HG02588 (cell line): ENCODE data around the gene SLC16A7.
A peak's percentile ranks its signal among the peaks of the same experiment; 100 is the strongest.

ENCODE experiments used
- ATAC-seq: cut with Tn5 transposase; IDR thresholded peaks from one replicate; pipeline ENCODE4 v1.9.1; 2021; ENCODE audit warnings: mild to moderate bottlenecking, moderate library complexity; ENCODE audit not compliant: unreplicated experiment

The SLC16A7 gene

DNA sequence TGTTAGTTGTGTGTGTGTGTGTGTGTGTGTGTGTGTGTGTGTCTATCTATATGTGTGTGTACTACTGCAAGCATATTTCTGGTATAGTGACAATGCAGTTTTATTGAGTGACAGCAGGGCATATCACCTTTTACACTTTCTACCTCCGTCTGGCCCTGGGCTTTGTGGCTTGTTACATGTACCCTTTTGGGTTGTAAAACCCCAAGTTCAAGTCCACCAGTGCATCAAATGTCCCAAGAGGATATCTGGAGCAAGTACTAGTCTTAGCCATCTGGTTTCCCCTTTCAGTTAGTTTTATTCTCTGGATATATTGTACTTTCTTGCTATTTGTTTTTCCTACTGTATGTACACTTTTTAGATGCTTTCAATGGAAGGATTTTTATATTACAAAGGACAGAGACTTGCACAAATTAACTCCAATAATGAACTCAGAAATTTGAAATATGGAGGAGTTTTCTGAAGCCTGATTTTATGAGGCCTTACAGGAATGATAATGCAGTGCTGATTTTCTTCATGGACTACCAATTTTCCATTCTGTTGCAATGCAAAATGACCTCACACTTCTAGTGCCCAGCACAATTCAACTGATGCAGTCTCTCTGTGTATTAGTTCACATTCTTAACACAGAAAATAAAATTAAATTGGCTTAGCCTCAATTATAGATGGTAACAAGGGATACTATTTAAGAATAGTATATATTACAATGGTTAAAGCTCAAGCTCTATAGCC lies 29.1 kb downstream of the SLC16A7 start:
- no peak for ATAC-seq

DNA sequence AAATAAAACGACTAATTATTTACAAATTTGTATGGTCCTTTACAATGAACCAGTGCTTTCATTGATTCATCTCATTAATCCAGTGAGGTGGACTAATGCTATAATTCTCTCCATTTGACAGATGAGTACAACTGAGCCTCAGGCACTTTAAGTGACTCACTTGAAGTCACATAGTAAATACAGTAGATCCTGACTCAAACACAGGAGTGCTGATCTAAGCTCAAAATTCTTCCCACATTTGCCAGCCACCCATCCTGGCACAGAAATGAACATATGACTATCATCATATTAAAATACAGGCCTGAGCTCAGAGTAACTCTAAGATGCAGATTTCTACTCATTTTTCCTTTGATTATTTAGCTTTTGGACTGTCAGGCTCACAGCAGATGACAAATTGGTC lies 30.6 kb downstream of the SLC16A7 start:
- ATAC-seq: no peak

DNA sequence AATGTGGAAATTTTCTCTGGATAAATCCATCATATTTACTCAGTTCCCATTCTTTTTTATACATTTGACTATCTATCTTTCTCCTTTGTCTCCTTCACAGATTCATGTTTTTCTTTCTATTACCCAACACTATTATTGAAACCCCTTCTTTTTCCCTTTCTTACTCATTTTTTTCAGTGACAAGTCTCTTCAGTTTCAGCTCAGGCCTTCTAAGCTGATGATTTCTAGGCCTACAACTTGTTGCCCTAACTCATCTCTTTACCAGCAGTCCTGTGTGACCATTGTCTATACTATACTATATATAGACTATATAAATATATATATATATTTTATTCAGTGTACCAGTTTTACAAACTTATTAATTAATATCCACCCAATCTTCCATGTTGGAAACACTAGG lies 31.8 kb downstream of the SLC16A7 start:
- no peak for ATAC-seq

DNA sequence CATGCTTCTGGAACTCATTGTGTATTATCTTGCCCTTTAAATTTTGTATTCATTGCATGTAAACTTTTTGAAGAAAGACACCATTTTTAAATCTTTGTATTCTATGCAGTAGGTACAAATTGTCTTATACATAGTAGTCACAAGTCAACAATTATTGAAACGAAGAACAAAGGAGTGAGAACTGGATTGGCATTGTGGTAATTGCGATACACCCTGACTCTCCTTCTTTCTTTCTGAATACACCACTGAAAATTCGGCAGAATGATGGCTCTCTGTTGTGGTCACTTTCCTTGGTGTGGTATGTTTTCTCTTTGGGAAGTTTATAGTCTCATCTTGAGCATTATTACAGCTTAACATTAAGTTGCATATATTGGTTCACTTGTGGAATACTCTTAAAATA lies 34.1 kb downstream of the SLC16A7 start:
- ATAC-seq: no peak

DNA sequence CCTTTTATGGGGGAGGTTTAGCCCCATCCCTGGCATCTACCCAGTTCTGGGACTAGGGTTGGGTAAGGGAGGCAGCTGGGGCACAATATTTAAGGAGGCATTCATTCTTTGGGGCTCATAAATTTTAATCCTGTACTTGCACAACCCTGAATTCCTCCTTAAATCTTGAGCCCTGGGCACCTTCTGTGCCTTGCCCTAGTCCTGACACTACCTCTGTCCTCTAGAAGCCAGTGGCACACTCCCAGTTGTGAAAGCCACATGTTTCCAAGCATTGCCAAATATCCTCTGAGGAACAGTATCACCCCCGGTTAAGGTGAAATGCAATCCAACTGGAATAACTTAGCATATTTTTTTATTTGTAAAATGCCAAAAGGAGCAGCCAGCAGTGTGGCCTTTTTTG lies 36.6 kb downstream of the SLC16A7 start:
- no peak for ATAC-seq

DNA sequence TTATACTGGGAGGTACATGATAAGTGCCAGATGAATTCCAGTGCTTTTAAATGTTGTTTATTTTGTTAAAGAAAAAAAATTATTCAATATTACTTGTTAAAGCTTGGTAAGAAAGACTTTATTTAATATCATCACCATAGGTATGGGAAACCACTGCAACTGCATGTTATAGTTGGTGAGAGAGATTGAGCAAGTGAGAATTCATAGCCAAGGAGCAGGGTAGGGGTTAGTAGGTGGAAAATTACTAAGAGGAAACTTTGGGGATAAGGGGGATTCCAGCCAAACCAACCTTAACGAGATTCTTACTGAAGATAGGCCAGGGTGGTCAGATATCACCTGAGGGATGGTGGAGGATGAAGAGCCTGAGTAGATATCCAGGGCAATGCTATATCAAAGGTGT lies 38.4 kb downstream of the SLC16A7 start:
- ATAC-seq: no peak

DNA sequence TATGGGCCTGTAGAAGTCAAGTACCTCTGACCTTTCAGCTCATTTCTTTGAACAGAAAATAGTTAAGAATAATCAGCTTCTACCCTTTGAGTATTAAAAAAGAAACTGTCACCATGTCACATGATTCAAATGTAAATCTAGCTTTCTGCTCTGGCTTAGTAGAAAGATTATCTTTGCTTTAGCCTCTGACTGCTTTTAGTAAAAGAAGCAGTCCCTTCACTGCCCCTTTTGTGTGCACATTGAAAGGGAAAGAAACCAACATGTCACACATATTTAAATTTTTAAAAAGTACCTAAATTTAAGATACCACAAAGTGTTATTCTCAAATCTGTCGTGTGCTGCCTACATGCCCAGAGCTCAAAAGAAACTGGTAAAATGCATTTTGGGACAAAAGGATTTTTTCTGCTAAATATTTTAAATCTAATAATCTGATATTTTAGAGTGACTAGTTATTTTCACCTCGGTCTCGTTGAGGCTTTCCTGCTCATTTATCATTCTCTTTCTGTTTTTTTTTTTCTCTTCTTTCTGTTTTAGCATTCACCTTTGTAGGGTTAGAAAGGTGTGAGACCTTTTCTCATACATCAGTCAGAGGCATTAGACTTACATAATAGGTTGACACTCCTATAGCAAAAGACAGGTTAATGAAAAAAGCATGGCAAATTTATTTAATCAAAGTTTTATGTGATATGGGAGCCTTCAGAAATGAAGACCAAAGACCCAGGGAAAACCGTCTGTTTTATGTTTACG lies 41.3 kb downstream of the SLC16A7 start:
- ATAC-seq: peak; percentile 69

DNA sequence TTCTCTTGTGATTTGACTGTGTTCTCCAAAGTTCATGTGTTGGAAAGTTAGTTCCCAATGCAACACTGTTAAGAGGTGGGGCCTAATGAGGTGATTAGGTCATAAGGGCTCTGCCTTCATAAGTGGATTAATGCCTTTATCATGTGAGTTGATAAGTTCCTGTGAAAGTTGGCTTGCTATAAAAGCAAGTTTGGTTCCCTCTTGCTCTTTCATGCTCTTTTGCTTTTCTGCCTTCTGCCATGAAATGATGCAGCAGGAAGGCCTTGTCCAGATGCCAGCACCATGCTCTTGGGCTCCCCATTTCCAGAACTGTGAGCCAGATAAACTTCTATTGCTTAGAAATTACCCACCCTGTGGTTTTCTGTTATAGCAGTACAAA lies 41.9 kb downstream of the SLC16A7 start:
- ATAC-seq: no peak

DNA sequence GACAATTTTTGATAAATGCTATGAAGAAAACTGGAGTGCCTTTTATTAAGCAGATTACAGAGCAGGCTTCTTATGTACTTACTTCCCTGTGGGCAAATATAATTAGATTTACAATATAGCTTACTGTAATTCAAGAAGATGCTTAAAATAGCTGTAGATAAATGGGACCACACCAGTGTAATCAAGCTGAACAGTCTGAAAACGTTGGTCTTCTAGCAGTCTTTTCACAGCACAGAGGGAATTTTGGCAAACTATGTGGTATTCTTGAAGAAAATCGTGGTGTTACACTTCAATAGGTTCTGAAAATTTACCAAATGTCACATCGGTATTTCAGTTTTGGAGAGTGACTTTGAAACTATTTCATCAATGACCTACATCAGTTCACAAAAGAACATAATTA lies 47.7 kb downstream of the SLC16A7 start:
- ATAC-seq: no peak

DNA sequence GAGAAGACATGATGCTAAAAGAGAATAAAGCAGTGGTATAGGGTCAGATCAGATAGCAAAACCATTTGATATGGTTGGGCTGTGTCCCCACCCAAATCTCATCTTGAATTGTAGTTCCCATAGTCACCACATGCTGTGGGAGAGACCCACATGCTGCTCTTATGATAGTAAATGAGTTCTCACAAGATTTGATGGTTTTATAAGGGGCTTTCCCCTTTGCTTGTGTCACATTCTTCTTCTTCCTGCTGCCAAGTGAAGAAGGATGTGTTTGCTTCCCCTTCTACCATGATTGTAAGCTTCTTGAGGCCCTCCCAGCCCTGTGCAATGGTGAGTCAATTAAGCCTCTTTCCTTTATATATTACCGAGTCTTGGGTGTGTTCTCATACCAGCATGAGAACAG lies 49.4 kb downstream of the SLC16A7 start:
- no peak for ATAC-seq

DNA sequence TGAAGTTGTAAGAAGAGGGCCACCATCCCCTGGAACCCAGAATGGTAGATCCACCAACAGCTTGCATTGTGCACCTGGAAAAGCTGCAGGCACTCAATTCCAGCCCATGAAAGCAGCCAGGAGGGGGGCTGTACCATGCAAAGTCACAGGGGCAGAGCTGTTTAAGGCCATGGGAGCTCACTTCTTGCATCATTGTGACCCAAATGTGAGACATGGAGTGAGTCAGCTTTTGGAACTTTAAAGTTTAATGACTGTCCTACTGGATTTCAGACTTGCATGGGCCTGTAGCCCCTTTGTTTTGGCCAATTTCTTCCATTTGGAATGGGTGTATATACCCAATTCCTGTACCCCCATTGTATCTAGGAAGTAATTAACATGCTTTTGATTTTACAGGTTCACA lies 50.8 kb downstream of the SLC16A7 start:
- ATAC-seq: no peak

DNA sequence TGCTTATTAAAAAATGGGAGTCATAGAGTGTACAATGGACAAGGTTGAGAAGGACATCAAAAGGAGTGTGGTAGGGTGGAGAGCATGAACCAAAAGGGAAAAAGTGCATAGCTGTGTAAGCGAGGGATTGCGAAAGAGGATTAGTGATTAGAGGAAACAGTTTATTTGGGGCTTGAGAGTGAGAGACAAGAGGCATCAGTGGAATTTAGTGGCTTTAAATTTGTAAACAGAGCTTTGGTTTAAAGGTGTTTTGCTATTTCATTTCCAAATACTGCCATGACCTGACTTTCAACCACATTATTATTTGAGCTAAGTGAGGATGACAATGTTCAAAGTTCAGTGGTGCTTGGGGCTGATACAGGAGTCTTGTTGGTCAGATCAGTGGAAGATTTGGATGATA lies 53.4 kb downstream of the SLC16A7 start:
- no peak for ATAC-seq

DNA sequence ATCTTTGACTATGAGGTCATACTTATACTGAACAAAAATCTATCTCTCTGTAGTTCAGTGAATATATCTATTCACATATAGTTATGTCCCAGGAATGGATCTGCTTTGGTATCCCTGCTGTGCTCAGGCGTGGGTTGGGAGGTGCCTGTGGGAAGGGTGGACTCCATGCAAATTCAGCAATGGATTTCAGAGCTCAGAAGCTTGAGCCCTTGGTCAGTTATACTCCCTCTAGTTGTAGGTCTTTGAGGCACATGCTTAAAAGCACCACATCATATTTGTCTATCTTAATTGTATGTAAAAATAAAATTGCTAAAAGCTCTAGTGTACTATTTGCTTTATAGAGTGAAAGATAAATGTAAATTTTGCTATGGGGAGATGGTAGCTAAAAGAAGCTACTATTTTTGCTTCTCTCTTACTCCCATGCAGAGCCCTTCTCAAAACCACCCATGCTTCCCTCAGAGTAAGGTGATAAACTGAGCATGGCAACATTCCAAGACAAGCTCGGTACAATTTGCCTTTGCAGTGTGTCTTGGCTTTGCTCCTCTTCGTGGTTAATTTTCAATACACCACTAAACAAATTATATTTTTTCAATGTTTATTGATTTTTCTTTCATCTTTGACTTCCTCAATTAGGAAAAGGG lies 54.9 kb downstream of the SLC16A7 start:
- no peak for ATAC-seq

DNA sequence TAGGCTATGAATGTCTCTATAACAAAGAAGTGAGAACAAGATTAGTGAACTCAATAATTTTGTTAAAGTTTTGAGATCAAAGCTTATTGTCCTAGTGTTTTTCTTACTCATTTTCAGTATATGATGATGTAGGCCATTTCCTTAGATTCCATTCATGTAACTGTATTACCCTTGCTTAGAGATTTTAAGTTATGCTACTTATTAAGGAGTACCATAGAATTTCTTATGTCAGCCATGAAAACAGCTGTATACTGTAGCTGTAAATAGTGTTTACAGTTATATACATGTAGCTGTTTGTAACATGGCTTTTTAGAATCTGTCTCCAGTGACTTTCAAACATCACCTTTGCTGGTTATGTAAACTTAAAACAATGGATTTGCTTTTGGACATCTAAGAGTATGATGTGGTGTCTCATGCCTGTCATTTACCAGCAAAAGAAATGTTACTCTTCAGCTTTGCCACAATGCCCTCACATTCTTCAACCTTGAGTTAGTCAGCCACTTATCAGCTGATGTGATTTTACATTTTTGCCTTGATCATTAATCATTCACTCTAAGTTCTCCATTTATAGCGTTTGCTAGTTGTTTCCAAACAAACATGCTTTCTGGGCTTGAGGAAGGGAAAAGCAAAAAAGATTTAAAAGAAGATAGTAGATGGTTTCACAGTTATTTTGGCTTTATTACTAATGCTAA lies 55.5 kb downstream of the SLC16A7 start:
- ATAC-seq: no peak

DNA sequence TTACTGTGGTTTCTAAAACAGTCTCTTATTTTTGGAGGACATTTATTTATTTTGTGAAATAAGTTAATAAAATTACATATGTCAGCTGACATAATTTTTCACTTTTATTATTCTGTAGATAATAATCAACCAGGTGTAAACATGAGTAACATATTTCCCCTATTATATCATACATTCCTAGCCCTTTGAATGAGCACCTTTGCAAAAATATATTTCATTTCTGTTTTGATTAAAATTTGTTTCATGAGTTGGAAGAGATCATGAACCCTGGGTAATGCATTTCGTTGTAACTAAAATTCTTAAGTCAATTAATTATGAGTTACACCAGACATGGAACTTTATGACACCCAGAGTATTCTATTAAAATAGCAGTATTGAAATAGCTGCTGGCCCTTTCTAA lies 56.3 kb downstream of the SLC16A7 start:
- no peak for ATAC-seq

DNA sequence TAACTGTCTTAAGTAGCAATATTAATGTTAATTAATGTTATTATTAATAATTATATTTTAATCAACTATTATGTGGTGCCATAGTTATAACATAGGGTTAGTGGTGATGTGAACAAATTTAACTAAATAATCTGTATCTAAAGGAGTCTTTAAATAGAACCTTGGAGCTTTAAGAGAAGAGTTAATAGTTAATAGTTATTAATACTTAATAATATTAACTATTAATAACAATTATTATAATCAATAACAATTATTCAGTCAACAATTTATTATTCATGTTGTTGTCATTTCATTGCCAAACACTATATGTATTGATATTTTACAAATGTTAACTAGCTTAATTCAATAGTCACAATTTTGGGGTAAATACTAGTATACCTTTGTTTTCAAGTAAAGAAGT lies 58.2 kb downstream of the SLC16A7 start:
- ATAC-seq: no peak

DNA sequence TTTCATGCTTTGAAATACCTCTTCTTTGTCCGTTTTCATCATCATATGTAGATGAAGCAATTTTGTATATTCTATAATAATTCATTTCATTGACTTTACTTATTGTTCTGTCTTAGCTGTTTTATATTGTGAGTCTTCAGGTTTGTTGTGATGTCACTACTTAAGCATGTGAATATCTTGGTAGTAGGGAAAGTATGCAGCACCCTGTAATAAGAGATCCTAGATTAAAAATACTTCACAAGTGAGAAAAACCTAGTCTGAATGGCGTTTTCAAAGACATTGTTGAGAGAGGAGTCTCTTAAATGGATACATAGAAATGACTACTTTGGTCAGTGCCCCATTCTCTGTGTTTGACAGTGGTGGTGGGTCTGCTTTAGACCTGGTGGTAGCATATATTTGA lies 61.4 kb downstream of the SLC16A7 start:
- no peak for ATAC-seq

DNA sequence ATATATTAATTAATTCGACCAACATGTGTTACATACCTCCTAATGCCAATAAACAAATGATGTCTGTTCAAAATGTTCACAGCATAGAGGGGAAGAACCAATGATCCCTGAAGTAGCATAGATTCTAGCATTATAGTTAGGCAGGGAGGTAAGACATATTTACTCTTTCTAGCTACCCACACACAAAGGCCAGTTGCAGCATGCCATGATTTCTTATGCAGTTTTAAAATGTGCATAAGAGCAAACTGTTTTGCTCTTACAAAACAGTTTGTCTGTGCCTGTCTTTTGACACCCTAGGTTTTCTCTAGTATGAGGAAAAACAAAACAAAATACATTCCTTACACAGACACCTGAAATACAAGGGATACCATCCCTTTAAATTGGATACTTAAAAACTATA lies 61.9 kb downstream of the SLC16A7 start:
- no peak for ATAC-seq

DNA sequence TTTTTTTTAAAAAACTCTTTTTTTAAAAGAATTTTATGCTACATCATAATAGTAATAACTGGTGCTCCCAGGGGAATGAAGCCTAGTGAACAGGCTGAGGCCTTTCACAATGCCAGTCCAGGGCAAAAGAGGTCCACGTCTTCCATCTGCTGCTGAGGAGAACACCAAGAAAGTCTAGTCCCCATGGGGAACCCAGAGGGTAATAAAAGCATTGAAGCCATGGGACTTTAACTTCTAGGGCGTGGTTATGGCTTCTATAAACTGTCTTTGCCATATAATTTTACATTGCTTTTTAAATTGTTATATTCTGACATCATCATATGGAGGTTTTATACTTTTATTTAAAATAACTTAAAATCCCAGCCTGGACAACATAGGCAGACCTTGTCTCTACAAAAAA lies 64.3 kb downstream of the SLC16A7 start:
- no peak for ATAC-seq

DNA sequence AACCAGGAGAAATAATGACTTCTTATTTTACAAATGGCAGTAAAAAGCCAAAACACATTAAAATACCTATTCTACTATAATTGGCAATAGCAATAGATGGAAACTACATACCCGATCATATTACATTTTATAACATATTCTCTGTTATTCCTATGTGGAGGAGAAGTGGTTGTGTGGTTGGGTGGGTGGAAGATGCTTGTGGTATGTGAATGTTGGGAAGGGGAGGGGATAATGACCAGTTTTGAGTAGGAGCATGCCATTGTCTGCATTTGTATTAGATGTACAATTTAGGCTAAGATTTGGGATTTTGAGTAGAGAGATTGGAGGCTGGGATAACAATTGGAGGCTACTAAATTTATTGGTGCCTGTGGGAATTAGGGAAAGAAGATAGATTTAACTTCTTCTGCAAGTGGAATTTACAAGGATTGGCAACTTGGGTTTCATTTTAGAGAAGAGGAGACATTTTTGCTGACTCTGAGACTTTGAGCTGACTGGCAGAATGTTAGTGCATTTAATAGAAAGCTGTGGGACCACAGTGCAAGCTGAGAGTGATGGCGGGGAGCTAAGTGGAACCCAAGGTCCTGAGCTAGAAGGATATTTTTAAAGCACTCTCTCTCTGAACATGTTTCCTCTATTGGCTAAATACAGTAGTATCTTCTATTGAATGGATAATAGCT lies 65.2 kb downstream of the SLC16A7 start:
- no peak for ATAC-seq

DNA sequence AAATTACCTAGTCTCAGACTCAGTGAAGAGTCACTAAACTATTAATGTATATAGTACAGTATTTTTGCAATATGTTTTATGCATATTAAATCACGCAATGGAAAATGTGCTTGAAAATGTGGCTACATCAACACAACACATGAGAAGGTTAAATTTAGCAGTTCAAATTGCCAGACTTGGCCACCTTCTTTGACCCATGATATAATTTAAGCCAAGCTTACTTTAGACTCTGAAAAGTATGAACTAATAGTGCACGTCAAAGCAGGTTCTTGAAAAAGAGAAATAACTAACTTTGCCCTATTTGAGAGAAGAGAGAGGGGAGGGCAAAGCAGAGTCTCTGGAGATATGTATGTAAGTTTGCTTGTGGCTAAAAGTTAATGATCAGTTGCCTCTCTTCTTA lies 68.7 kb downstream of the SLC16A7 start:
- ATAC-seq: no peak
